ENCODE measurements around the gene IKBKE.

DNA sequence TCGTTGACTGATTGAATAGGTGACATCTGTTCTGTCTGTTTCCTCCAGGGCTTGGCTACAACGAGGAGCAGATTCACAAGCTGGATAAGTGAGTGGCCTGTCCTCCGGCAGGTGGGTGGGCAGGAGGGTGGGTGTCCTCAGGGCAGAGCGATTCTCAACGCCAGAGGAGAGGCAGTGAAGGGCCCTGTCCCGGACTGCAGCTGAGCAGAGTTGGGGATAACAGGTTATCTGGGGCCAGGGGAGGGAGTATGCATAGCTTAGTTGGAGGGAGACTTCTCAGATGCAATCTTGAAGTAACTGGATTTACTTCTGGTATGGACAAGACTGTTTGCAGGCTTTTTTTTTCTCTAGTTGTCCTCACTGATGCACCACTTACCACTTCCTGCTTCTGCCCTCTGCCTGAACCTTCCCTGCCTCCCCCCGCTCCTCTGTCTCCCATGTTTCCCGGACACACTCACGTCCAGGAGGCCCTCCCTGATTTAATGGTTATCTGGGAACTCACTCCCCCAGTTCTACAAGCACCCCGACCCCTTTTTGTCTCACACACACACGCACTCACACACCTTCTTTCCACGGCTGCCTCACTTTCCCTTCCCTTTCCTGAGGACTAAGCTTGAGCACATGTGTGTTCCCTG, 20.6 kb downstream of the IKBKE start:
- TF ChIP-seq CTCF (IDR thresholded peaks at IDR 0.05) (no peak), POLR2A (IDR thresholded peaks at IDR 0.05) (no peak)

Measured in heart left ventricle (tissue), 13 donors.